GM19099 (cell line): Measurements from ENCODE around the gene ROCK2.

Experiments
- POLR2A ChIP-seq: IDR thresholded peaks from 3 replicates; pipeline ENCODE4 v1.6.1; 2011; ENCODE audit warnings: low read depth; ENCODE audit not compliant: insufficient read length; ENCODE audit errors: extremely low read depth

Gene ROCK2

GRCh38 chr2:11158916-11159573, 185.4 kb downstream of the ROCK2 start:
- TF ChIP-seq POLR2A = no peak

GRCh38 chr2:11157731-11158130, 186.7 kb downstream of the ROCK2 start:
- TF ChIP-seq POLR2A = no peak

- TF ChIP-seq POLR2A = no peak
Measured at GRCh38 chr2:11157296-11157695, 187.1 kb downstream of the ROCK2 start.

GRCh38 chr2:11156396-11157075, 187.9 kb downstream of the ROCK2 start:
- no peak for TF ChIP-seq POLR2A

- peak; percentile 67 for TF ChIP-seq POLR2A
Measured at GRCh38 chr2:11155381-11156035, 188.9 kb downstream of the ROCK2 start, which contains the start of gene SLC66A3. Gene SLC66A3 (plus strand): TSS chr2:11155467. CDS start chr2:11155547, 80 bp downstream.

GRCh38 chr2:11154923-11155380, 189.5 kb downstream of the ROCK2 start:
- TF ChIP-seq POLR2A = peak; percentile 47

- no peak for TF ChIP-seq POLR2A
Measured at GRCh38 chr2:11154016-11154922, 190.2 kb downstream of the ROCK2 start.

GRCh38 chr2:11152591-11152990, 191.8 kb downstream of the ROCK2 start:
- TF ChIP-seq POLR2A = no peak

- no peak for TF ChIP-seq POLR2A
Measured at GRCh38 chr2:11147263-11147662, 197.2 kb downstream of the ROCK2 start.

- no peak for TF ChIP-seq POLR2A
Measured at GRCh38 chr2:11146076-11146475, 198.4 kb downstream of the ROCK2 start.

- TF ChIP-seq POLR2A = no peak
Measured at GRCh38 chr2:11145350-11145749, 199.1 kb downstream of the ROCK2 start.

- no peak for TF ChIP-seq POLR2A
Measured at GRCh38 chr2:11144738-11145079, 199.7 kb downstream of the ROCK2 start.

- no peak for TF ChIP-seq POLR2A
Measured at GRCh38 chr2:11144077-11144737, 200.2 kb downstream of the ROCK2 start.

- TF ChIP-seq POLR2A = no peak
Measured at GRCh38 chr2:11142987-11143386, 201.4 kb downstream of the ROCK2 start.
